Neural progenitor cell (in vitro differentiated cells): ENCODE measurements around the gene COTL1.

Experiments
- CTCF ChIP-seq: fragments of 200-600 bp; sonication (generic); IDR thresholded peaks from 2 replicates; pipeline ENCODE4 v1.5.1; 2017; ENCODE audit warnings: antibody characterized with exemption, mild to moderate bottlenecking
- EZH2phosphoT487 ChIP-seq: fragments of 200-600 bp; sonication (generic); IDR thresholded peaks from 2 replicates; pipeline ENCODE4 v1.6.1; 2017; ENCODE audit warnings: antibody characterized with exemption

- no peak for TF ChIP-seq CTCF
- TF ChIP-seq EZH2phosphoT487, result no peak
Observed at GRCh38 chr16:84532855-84533486, 84.9 kb downstream of the COTL1 start.
